D341Med (cell line): ENCODE results near the gene HS6ST2.

ENCODE experiments used
- DNase-seq: peaks from one replicate; pipeline ENCODE4 v3.0.0; 2012; ENCODE audit warnings: low spot score

Gene HS6ST2

GRCh38 chrX:132673331-132673730 is 285.1 kb downstream of the HS6ST2 start:
- no peak for DNase-seq

- DNase-seq = no peak
Measured at GRCh38 chrX:132671229-132671641, 287.2 kb downstream of the HS6ST2 start.

DNA sequence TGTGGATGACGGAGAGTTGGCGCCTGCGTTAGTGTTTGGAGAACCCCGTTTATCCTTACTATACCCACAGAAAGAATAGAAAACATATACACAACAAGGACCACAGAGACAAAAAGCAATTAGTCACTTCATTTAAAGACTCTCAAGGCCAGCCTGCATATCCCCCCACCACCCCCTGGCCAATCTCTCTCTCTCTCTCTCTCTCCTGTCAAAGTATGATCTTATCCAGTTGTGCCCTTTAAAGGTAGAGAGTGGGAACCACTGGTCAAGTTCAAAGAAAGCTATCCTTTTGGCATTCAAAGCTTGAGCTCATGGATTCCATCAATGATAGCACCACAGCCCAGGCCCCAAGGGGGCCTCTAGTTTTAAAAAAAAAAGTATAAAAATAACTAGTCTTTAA is 289.3 kb downstream of the HS6ST2 start:
- DNase-seq = no peak

- no peak for DNase-seq
Measured at GRCh38 chrX:132668178-132668577, 290.3 kb downstream of the HS6ST2 start.

- no peak for DNase-seq
Measured at GRCh38 chrX:132665676-132666075, 292.8 kb downstream of the HS6ST2 start.

- no peak for DNase-seq
Measured at GRCh38 chrX:132664273-132664672, 294.2 kb downstream of the HS6ST2 start.

GRCh38 chrX:132662844-132663243 is 295.6 kb downstream of the HS6ST2 start:
- DNase-seq = no peak

DNA sequence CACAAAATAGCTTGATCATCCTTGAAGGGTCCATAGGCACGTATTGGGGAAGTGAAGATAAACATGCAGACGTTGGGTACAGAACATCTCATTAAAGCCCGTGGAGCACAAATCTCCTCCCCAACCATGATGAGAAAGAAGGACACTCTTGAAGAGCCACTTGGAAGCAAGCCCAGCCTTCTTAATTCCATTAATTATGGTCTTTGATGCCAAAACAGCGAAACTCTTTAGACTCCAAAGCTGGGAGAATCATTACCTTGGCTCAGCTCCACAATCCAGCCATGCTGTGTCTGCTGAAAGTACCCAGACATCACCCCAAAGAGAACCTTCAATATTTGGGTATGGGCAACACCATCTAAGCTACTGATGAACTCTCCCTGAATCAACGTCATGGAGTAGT is 300.6 kb downstream of the HS6ST2 start:
- peak; percentile 10 for DNase-seq

DNA sequence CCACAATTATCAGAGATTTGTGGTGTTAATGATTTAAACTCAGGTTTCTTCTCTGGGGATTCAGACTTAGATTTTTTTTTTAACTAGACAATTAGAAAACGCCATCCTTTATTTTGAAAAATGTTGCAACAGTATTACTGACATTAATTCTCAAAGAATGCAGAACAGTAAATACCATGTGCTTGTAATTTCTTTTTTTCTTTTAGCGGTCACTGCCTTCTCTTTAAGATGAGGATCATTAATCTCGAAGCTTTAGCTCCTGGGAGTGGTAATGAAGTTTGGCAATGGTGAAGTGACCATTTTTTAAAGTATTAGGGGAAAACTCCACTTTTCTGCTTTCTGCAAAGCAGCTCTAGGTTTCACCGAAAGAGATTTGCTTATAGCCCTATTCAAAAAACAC is 305.6 kb downstream of the HS6ST2 start:
- DNase-seq = no peak

DNA sequence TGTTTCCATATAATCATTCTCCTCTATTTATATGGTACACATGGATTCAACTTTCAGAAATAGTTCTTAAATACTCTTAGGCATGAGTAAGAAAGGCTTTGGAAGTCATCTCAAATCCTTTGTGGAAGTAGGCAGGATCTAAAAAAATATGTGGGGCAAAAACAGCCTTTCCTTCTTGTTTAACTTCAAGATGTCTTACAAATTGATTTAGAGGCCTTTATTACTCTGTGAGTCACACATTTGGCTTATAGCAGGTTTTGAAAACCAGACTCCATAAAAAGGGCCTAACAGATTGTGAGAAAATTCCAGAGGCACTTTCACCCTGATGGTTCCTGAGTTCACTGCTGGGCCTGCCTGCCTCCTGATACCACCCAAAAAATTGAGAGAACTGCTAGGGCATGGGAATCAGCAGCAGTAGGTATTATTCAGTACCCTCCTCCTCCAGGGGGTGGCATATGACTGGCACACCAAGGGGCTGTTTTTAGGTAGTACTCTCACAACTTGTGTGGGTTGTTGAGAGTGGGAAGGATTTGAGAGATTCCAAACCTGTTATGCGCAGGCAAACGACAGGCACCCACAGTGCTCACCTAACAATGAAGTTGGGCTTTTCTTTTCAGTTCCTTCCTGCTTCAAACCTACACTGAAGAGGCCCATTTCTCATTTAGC is 306.9 kb downstream of the HS6ST2 start:
- peak; percentile 21 for DNase-seq

DNA sequence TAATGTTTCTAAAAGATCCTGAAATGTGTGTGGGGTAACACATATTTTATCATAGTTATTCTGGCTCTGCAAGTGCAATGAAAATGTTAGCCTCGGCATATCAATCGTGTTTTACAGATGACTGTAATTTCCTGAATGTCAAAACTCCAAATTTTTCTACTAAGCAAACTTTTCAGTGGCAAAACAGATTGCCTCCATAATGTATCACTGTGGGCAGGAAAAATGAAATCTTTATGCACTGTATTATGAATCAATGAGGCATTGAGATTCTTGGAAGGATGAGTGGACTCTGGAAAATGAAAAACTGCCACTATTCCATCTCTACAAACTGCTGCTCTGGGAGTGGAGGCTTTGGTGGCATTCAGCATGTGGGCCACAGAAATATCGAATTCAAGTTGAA is 309.5 kb downstream of the HS6ST2 start:
- DNase-seq = no peak

DNA sequence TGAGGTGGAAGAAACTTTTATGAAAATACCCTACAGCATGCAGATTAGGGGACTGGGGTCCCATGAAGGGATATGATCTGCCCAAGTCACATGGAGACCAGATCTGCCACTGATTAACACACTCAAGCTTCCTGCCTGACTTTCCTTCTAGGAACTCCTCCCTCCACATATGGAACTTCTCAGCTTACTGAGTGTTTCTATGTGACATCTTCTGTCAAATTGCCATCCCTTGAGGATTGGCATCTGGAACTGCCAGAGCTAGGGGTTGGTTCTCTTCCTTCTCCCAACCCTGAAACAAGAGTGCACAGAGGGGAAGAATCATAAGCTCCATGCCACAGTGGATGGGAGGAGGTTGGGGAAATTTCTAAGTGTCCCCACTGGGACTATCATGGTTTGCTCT is 319.0 kb downstream of the HS6ST2 start:
- no peak for DNase-seq

DNA sequence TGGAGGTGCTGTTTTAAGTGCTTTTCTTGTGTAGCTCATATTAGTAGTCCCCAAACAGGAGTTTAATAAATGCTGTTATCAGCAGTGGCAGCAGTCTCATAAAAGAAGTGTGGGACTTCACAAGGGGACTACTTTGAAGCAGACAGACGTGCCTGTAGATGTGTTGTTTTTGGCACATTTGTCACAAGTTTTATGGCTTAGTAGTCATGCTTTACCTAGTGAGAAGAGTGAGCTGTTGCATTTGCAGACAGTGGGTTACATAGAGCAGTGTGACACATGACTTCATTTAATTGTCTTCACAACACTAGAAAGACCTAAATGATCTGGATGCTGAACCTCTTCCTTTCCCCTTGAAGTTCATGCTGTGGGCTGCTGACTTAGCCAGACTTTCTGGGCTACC is 320.1 kb downstream of the HS6ST2 start:
- DNase-seq = no peak

DNA sequence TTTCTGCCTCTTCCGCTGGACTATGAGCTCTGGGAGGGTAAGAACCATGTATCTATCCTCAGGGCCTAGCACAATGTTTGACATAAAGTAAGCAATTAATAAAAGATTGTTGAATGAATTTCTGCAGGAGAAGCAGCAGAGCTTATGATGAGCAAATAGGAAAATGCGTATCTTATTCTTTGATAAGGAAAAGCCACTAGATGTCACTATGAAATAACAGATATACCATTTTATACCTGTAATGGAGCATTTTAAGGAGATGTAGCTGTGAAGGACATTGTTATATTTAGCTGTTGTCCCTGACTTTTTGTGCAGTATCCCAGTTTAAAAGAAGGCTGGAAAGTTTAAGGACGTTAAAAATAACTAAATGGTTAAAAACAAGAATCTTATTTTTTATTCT is 322.3 kb downstream of the HS6ST2 start:
- DNase-seq = no peak

DNA sequence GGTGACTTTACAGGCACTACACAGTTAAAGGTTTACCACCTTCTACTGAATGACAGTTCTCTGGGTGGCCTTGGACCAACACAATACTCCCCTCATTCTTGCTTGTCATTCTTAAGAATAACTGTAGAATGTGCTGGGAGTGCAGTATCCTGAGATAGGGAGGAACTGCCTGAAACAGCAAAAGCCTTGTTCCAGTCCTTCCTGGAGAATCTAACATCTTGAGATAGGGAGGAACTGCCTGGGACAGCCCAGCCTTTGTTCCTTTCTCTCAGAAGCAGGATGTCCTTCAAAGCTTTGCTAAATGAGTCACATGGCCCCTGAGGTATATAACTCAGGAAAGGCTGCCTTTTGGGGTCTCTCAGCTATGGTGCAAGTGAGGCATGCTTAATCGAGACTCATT is 323.9 kb downstream of the HS6ST2 start:
- DNase-seq = no peak

DNA sequence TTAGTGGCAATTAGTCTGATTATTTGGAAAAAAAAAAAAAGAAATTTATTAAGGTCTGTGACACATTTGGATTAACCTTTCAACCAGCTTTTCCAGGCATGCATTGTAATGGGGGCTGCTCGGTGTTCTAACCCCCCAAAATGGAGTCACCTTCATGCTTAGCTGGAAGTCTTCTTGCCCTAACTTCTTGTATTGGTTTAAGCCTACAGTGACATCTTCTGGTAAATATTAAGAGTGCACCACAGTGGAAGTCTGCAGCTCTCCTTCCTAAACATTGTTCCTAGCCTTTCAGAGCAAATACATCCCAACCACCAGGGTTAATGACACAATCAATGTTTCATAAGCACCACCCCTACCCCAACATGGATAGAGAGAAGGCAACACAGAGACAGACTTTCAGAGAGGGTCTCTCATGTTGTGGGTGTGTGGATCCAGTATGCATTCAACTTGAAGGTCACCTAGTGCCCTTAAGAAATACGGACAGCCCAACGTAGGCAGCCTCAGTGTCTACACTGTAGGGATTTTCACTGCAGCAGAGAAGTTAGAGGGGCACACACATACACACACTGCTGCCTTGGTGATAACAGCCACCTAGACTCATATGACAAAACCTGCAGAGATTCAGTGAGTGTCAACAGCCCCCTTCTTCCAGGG is 326.7 kb downstream of the HS6ST2 start:
- peak; percentile 38 for DNase-seq

DNA sequence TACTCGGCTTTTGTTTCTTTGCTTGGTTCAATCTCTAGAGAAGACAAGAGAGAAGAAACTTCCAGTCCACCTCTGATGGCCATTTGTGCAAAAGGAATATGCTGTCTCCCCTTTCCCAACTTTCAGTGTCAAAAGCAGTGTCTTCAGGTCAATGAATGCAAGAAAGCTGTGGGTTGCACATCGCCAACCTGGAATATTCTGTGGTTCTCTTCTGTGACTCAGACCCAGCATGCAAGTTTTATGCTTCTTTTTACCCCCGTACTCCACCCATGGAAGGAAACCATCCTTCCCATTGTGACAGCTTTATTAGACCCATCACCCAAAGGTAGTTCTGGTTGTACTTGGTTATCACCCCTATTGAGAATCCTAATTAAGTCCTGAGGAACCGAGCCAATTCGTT is 334.0 kb downstream of the HS6ST2 start:
- DNase-seq = no peak

GRCh38 chrX:132623942-132624341 is 334.5 kb downstream of the HS6ST2 start:
- DNase-seq = no peak

- DNase-seq = no peak
Measured at GRCh38 chrX:132623300-132623699, 335.1 kb downstream of the HS6ST2 start.

DNA sequence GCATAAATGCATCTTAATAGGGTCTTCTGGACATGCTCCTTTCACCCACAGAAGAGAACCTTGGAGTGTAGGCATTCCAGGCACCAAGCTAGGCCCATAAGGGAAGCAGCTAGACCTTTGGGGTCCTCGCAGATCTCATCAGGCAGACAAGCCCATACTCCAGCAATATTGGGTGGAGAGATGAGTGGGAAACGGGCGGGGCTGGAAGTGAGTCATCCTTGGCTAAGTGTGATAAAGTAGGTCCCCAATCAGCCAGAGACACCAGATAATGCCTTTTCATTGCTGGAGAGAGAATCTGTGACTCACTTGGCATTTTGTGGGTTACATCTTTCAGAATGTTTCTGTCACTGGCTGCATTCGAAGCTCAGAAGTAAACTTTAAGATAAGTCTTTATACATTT is 336.3 kb downstream of the HS6ST2 start:
- DNase-seq = no peak

DNA sequence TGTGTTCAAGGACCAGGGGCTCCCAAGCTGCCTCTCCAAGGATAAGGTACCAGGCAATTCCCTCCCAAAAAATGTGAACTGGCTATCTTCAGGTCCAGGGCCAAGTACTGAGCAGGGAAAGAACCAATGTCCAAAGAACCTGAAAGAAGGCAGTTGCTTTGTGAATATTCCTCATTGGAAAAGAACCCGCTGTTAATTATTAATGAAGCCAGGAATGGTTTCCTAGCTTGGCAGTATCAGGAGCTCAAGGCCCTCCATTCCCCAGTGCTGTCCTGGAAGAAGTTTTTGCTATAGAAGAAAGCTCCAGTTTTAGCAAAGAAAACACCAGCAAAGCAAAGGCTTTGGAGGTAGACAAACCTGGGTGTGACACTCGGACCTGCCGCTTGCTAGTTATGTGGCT is 339.6 kb downstream of the HS6ST2 start:
- DNase-seq = no peak

DNA sequence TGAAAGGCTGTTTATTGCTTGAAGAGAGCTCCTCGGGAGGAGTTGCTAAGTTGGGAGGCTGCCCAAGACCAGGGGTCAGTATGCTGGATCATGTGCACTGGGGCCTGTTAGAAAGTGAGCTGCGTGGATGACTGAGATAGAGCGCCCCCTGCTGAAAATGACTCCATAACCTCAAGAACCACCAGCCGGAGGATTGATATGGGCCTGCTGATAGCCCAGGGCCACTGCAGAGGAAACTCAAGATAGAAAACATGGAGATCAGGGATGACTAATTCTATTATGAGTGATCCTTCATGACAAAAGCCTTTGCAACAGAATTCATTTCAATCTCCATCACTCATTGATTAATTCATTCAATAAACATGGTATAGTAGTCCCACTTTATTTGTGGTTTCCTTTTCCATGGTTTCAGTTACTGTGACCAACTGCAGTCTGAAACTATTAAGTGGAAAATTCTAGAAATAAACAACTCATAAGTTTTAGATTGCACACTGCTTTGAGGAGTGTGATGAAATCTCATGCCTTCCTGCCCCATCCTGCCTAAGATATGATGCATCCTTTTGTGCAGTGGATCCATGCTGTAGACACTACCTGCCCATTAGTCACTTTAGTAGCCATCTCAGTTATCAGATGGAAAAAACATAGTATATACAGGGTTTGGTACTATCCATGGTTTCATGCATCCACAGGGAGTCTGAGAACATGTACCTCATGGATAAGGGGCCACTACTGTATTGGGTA is 342.9 kb downstream of the HS6ST2 start:
- peak; percentile 54 for DNase-seq

DNA sequence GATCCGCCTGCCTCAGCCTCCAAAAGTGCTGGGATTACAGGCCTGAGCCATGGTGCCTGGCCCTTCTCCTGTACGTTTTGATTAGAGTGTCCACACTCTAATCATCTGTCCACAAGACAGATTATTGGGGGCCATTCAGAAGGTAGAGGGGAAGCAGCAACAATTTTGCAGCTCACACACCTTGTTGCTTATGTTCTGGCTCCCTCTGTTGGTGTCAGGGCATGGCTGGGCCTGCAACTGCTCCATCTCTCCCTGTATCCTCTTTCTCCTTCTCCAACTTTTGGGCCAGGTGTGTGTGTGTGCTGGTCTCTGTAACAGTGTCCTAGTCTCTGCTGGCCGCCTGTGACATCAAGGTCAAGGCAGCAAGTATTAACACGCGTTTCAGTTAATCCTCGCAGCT is 344.1 kb downstream of the HS6ST2 start:
- DNase-seq = peak; percentile 46
